Mesendoderm (in vitro differentiated cells): ENCODE results near the gene HOGA1.
"Not testable (repeated sequence)": the region's sequence is repeated elsewhere in the genome, so short reads cannot be mapped to it uniquely, and the experiment has no call there.

ENCODE experiments used
- DNase-seq: peaks from one replicate; pipeline ENCODE4 v3.0.0; 2013
- H2AK5ac ChIP-seq: 2 replicates; pipeline ENCODE4 v1.6.1; 2013; ENCODE audit warnings: low read length, inconsistent platforms
- H2BK120ac ChIP-seq: 2 replicates; pipeline ENCODE4 v1.6.1; 2013; ENCODE audit warnings: low read depth, mild to moderate bottlenecking, low read length, moderate library complexity, mixed read lengths
- H2BK15ac ChIP-seq: replicated peaks from 2 replicates; pipeline ENCODE4 v1.6.1; 2013; ENCODE audit warnings: low read depth, mild to moderate bottlenecking, moderate library complexity
- H2BK5ac ChIP-seq: 2 replicates; pipeline ENCODE4 v1.6.1; 2013; ENCODE audit warnings: low read length, inconsistent platforms
- H3K18ac ChIP-seq: 2 replicates; pipeline ENCODE4 v1.6.1; 2013; ENCODE audit warnings: mild to moderate bottlenecking, low read length, mixed read lengths
- H3K23ac ChIP-seq: one replicate; pipeline ENCODE4 v1.6.1; 2013; ENCODE audit warnings: low read length
- H3K27ac ChIP-seq: 2 replicates; pipeline ENCODE4 v1.5.1; 2013; ENCODE audit warnings: low read depth, mild to moderate bottlenecking, inconsistent platforms, low read length, moderate library complexity
- H3K27me3 ChIP-seq: 2 replicates; pipeline ENCODE4 v1.6.1; 2013; ENCODE audit warnings: low read length, control low read depth, mild to moderate bottlenecking, inconsistent platforms; ENCODE audit not compliant: insufficient read depth, poor library complexity
- H3K36me3 ChIP-seq: 2 replicates; pipeline ENCODE4 v1.6.1; 2013; ENCODE audit warnings: low read length, inconsistent platforms; ENCODE audit not compliant: control insufficient read depth, insufficient read depth
- H3K4ac ChIP-seq: one replicate; pipeline ENCODE4 v1.6.1; 2013; ENCODE audit warnings: low read depth, mild to moderate bottlenecking, low read length, moderate library complexity
- H3K4me1 ChIP-seq: 2 replicates; pipeline ENCODE4 v1.6.1; 2013; ENCODE audit warnings: low read depth, low read length, inconsistent platforms; ENCODE audit not compliant: control insufficient read depth
- H3K4me2 ChIP-seq: 2 replicates; pipeline ENCODE4 v1.6.1; 2013; ENCODE audit warnings: low read length
- H3K4me3 ChIP-seq: 2 replicates; pipeline ENCODE4 v1.5.1; 2013; ENCODE audit warnings: mild to moderate bottlenecking, low read length
- H3K56ac ChIP-seq: one replicate; pipeline ENCODE4 v1.6.1; 2013; ENCODE audit warnings: low read length
- H3K79me1 ChIP-seq: 2 replicates; pipeline ENCODE4 v1.6.1; 2013; ENCODE audit warnings: low read length, inconsistent platforms
- H3K79me2 ChIP-seq: 2 replicates; pipeline ENCODE4 v1.6.1; 2013; ENCODE audit warnings: mild to moderate bottlenecking, low read length; ENCODE audit not compliant: control insufficient read depth, insufficient read depth
- H3K9ac ChIP-seq: 2 replicates; pipeline ENCODE4 v1.6.1; 2013; ENCODE audit warnings: low read length, inconsistent platforms
- H4K5ac ChIP-seq: one replicate; pipeline ENCODE4 v1.6.1; 2013; ENCODE audit warnings: low read length
- H4K8ac ChIP-seq: one replicate; pipeline ENCODE4 v1.6.1; 2013; ENCODE audit warnings: low read depth, mild to moderate bottlenecking, control low read depth, low read length, moderate library complexity
- WGBS: extraction: QIAGEN DNeasy Blood & Tissue Kit; methylation state at CpG from one replicate; pipeline ENCODE4 v1.1.7; 2013; ENCODE audit warnings: low lambda C conversion rate, missing lambda C conversion rate; ENCODE audit not compliant: insufficient coverage; ENCODE audit errors: extremely low coverage; 5-methylcytosine and 5-hydroxymethylcytosine counted together

Gene HOGA1

DNA sequence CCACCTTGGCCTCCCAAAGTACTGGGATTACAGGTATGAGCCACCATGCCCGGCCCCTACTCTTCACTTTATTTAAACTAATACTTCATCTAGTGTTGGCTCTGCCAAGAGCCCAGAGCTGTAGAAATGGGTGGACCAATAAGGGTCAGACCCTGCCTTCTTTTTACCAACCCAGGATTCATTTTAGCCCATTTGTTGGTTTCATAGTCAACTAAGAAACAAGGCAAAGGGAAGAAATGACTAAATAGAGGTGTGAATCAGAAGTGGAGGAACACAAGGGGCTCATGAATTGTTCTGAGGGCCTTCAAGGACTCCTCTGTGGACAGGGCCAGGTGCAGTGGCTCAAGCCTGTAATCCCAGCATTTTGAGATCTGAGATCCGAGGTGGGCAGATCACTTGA lies 10.5 kb upstream of the HOGA1 start:
- no peak for DNase-seq

DNA sequence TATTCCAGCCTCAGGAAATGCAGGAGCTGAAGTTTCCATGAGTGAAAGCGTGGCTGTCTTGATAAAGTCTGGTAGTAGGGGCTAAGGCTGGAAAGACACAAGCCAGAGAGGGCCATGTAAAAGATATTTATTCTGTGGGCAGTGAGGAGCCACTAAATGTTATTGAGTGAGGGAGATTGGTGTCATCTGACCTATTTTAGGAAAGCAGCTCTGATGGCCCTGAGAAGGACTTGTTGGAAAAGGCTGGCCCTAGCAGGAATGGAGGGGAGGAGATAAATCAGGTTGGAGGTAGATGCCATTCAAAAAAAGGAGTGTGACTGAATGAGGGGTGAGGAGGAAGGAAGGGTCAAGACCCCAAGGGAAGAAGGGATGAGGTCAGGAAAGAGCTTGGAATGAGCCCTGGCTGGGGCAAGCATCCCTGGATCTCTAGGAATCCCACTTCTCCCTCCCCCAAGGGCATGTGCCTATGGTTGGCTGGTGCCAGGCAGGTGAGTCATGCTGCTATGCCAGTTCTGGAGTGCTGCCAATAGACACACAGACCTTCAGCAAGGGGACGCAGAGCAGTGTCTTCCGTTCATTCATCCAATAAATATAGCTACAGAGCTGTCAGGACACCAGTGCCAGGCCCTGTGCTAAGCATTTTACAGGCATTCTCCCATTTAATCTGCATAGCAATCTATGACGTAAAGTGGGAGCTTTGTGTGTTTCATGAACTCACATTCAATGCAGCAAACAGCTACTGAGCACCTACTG lies 9.6 kb upstream of the HOGA1 start:
- Histone ChIP-seq H2AK5ac (no peak overlapping the region), H4K8ac (no peak overlapping the region), H3K9ac (no peak overlapping the region), H3K23ac (no peak overlapping the region), H3K18ac (no peak overlapping the region), H3K4me1 (no peaks in the 10 kb centered on the region), H3K27ac (no peak overlapping the region), H3K79me1 (no peaks in the 10 kb centered on the region), H3K4me3 (no peak overlapping the region), H3K56ac (no peak overlapping the region), H3K79me2 (no peaks in the 10 kb centered on the region), H2BK120ac (no peak overlapping the region), H2BK15ac (no peak overlapping the region), H3K4ac (no peak overlapping the region), H3K4me2 (no peak overlapping the region), H2BK5ac (no peak overlapping the region), H3K27me3 (no peaks in the 10 kb centered on the region), H3K36me3 (no peaks in the 10 kb centered on the region), H4K5ac (no peak overlapping the region)
- no CpG with 5 or more reads among the region's 4 CpGs for WGBS
- DNase-seq = peak; percentile 95

More for the DNA sequence above, 10.5 kb upstream of the HOGA1 start:
- H3K27me3 ChIP-seq = no peaks in the 10 kb centered on the region
- H2BK15ac ChIP-seq = no peak overlapping the region
- H3K4me1 ChIP-seq = no peaks in the 10 kb centered on the region
- H3K9ac ChIP-seq = no peak overlapping the region
- no peak overlapping the region for H2BK120ac ChIP-seq
- no peaks in the 10 kb centered on the region for H3K79me2 ChIP-seq
- H3K4me2 ChIP-seq = no peak overlapping the region
- no peak overlapping the region for H3K4ac ChIP-seq
- H3K27ac ChIP-seq = no peak overlapping the region
- no peak overlapping the region for H3K23ac ChIP-seq
- H3K79me1 ChIP-seq = no peaks in the 10 kb centered on the region
- no peak overlapping the region for H3K56ac ChIP-seq
- no peak overlapping the region for H2BK5ac ChIP-seq
- WGBS = no CpG with 5 or more reads among the region's 2 CpGs
- H4K8ac ChIP-seq = no peak overlapping the region
- no peak overlapping the region for H3K4me3 ChIP-seq
- H3K18ac ChIP-seq = no peak overlapping the region
- H4K5ac ChIP-seq = no peak overlapping the region
- H2AK5ac ChIP-seq = no peak overlapping the region
- H3K36me3 ChIP-seq = no peaks in the 10 kb centered on the region

DNA sequence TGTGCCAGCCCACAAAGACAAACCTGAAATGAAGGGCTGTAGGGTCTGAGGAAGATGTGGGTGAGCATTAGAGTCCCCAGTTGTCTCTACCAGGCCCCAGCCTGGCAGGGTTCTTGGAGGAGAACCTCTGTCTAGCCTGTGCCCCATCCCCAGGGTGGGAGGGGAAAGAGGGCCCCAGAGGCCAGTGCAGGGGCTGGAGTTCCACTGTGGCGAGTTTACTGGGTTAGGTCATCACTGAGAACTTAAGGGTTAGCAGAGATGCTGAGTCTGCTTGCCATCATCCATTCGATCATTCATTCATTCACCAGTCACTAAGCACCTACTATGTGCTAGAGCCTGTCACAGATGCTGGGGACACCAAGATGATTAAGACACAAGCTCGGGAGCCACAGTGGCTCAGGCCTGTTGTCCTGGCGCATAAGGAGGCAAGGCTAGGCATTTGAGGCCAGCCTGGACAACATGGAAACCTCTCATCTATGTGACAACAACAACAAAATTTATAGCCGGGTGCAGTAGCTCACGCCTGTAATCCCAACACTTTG lies 9.0 kb upstream of the HOGA1 start:
- Histone ChIP-seq H3K4me2 (no peak overlapping the region), H3K79me1 (no peaks in the 10 kb centered on the region), H3K4me1 (no peaks in the 10 kb centered on the region), H4K8ac (no peak overlapping the region), H2BK120ac (no peak overlapping the region), H2AK5ac (no peak overlapping the region), H3K27me3 (no peaks in the 10 kb centered on the region), H3K27ac (no peak overlapping the region), H2BK5ac (no peak overlapping the region), H3K56ac (no peak overlapping the region), H3K36me3 (no peaks in the 10 kb centered on the region), H4K5ac (no peak overlapping the region), H3K18ac (no peak overlapping the region), H3K4ac (no peak overlapping the region), H3K23ac (no peak overlapping the region), H2BK15ac (no peak overlapping the region), H3K79me2 (no peaks in the 10 kb centered on the region), H3K4me3 (no peak overlapping the region), H3K9ac (no peak overlapping the region)
- no CpG with 5 or more reads among the region's 6 CpGs for WGBS
- DNase-seq = peak; percentile 61

DNA sequence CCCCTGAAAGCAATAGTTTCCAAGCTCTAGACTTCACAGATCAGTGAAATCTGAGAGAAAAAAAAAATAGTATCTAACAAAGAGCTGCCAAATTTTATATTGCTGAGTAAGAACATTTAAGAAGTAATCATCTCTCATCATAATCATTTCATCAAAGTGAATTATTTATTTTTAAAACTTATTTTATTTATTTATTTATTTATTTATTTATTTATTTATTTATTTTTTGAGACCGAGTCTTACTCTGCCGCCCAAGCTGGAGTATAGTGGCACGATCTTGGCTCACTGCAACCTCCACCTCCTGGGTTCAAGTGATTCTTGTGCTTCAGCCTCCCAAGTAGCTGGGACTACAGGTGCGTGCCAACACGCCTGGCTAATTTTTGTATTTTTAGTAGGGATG lies 7.7 kb upstream of the HOGA1 start:
- H3K4ac ChIP-seq, H2BK15ac ChIP-seq, H4K8ac ChIP-seq, H3K4me3 ChIP-seq, H2AK5ac ChIP-seq, H3K36me3 ChIP-seq, H3K27ac ChIP-seq, DNase-seq, H3K4me1 ChIP-seq, H3K23ac ChIP-seq, H3K56ac ChIP-seq, H3K79me1 ChIP-seq, H4K5ac ChIP-seq, H3K4me2 ChIP-seq, H3K79me2 ChIP-seq, H2BK5ac ChIP-seq, H2BK120ac ChIP-seq, H3K18ac ChIP-seq, H3K27me3 ChIP-seq, H3K9ac ChIP-seq: not testable (repeated sequence)
- no CpG with 5 or more reads among the region's 5 CpGs for WGBS

DNA sequence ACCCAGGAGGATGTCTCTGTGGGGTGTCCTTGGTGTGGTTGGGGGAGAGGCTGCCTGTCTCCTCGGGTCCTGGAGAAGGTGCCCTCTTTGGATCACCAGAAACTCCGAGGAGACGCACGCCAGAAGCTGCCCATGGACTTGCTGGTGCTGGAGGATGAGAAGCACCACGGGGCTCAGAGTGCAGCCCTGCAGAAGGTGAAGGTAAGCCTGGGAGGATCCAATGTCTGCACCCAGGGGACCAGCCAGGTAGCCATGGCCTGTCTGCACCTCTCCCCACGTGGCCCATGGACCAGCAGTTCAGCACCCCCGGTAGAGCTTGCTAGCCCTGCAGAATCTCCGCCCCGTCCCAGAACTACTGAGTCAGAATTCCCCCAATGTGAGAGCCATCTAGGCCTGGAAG lies 6.5 kb upstream of the HOGA1 start:
- H3K18ac ChIP-seq = no peak overlapping the region
- no peaks in the 10 kb centered on the region for H3K79me2 ChIP-seq
- H4K5ac ChIP-seq = no peak overlapping the region
- H3K23ac ChIP-seq = no peak overlapping the region
- no peaks in the 10 kb centered on the region for H3K79me1 ChIP-seq
- no peak overlapping the region for H3K27ac ChIP-seq
- no peak for DNase-seq
- no peak overlapping the region for H3K4ac ChIP-seq
- no peak overlapping the region for H2BK120ac ChIP-seq
- no peaks in the 10 kb centered on the region for H3K27me3 ChIP-seq
- no peak overlapping the region for H2AK5ac ChIP-seq
- H3K9ac ChIP-seq = no peak overlapping the region
- H3K56ac ChIP-seq = no peak overlapping the region
- no peak overlapping the region for H2BK5ac ChIP-seq
- H3K4me3 ChIP-seq = no peak overlapping the region
- WGBS = no CpG with 5 or more reads among the region's 9 CpGs
- no peak overlapping the region for H3K4me2 ChIP-seq
- H3K4me1 ChIP-seq = no peaks in the 10 kb centered on the region
- H3K36me3 ChIP-seq = no peaks in the 10 kb centered on the region
- H4K8ac ChIP-seq = no peak overlapping the region
- H2BK15ac ChIP-seq = no peak overlapping the region
